Measurements from ENCODE around the gene MANF. TPM values are rescaled to one million over a fixed set of nuclear protein-coding genes. Genes with fewer than 3 reads are reported as not detected.

The MANF gene
- total and polyA plus RNA-seq, 2 of the 13 experiments (the other 11 are each of a cell fraction or from before 2014, with no cell fraction given), result 55.4 to 269 TPM

- CTCF ChIA-PET (ENCODE audit: low intra/inter-chr PET ratio, low total read pairs), result interaction anchor here (1.1 kb wide), 2 partner anchors 43 to 290 kb away, joined by 3 read pairs; no protein-coding TSS in a partner anchor
- TF ChIP-seq PHF8 (CRISPR knock-in tag; IDR thresholded peaks at IDR 0.05) (peak; percentile 14; the same call in 1 of the 2 replicates), ZNF850 (CRISPR knock-in tag; conservative IDR thresholded peaks at IDR 0.05) (no peak), ZBTB46 (CRISPR knock-in tag; IDR thresholded peaks at IDR 0.05; ENCODE audit: borderline replicate concordance) (no peak), SMARCC2 (IDR thresholded peaks at IDR 0.05) (no peak), NFAT5 (CRISPR knock-in tag; IDR thresholded peaks at IDR 0.05) (no peak), ZC3H13 (CRISPR knock-in tag; IDR thresholded peaks at IDR 0.05) (peak; percentile 40), NCOA2 (CRISPR knock-in tag; IDR thresholded peaks at IDR 0.05) (no peak), POGZ (CRISPR knock-in tag; IDR thresholded peaks at IDR 0.05) (no peak), ZXDC (CRISPR knock-in tag; IDR thresholded peaks at IDR 0.05) (no peak), TAF15 (IDR thresholded peaks at IDR 0.05; ENCODE audit: low read depth, low read length, poor library complexity, severe bottlenecking) (no peak), GLI4 (CRISPR knock-in tag; IDR thresholded peaks at IDR 0.05; ENCODE audit: borderline replicate concordance) (no peak), ZNF761 (CRISPR knock-in tag; conservative IDR thresholded peaks at IDR 0.05) (no peak), ZNF619 (CRISPR knock-in tag; IDR thresholded peaks at IDR 0.05) (no peak), MAFG (CRISPR knock-in tag; IDR thresholded peaks at IDR 0.05) (0 out of 2 replicates have a peak, but pooled peaks have one; percentile 9)
Measured at GRCh38 chr3:51391566-51392354, 6.7 kb downstream of the MANF start.

More at GRCh38 chr3:51391566-51392354, 6.7 kb downstream of the MANF start:
- H2AFZ ChIP-seq (ENCODE audit: low read length), result no peak overlapping the region
- no TSS peak for BruUV-seq (replicated peaks)
- WGBS (ENCODE audit: low lambda C conversion rate), result 88% methylated on average over 34 of the region's 115 CpGs
- peaks cover 22% of the 10 kb centered on the region for H4K20me1 ChIP-seq (ENCODE audit: insufficient read depth, low read length)
- H3K36me3 ChIP-seq (replicated peaks in 1 of 2; ENCODE audit: control insufficient read depth in 1 of 2, insufficient read depth in 2 of 2, low read length in 2 of 2), result peaks cover 18 to 55% of the 10 kb centered on the region in 2 experiments
- H3K9ac ChIP-seq (ENCODE audit: insufficient read depth, low read depth, low read length), result peak overlapping the region; percentile 91
- peak overlapping the region; percentile 68 to 89 (median 87) for H3K4me3 ChIP-seq (replicated peaks in 1 of 3; ENCODE audit: insufficient read depth in 1 of 3, low read depth in 2 of 3, low read length in 3 of 3)
- peak overlapping the region; percentile 64 for H3K27ac ChIP-seq (ENCODE audit: extremely low read length, insufficient read depth, low read length)
- H3K9me3 ChIP-seq (ENCODE audit: low read length), result no peaks in the 10 kb centered on the region
- no peaks in the 10 kb centered on the region for H3K27me3 ChIP-seq (ENCODE audit: control insufficient read depth in 1 of 2, insufficient read depth in 2 of 2, low read length in 2 of 2)
- intact Hi-C loops (cut with micrococcal nuclease; ENCODE audit: unreplicated experiment) (loop anchor here (2.0 kb wide), 1 partner anchor 43 kb away; no protein-coding TSS in a partner anchor), in situ Hi-C loops (cut with HindIII; ENCODE audit: extremely low pct_ligation_motif_present, low pct_unique_long_range_greater_than_20kb) (no loop called here)
- peak overlapping the region; percentile 74 for H3K4me2 ChIP-seq (ENCODE audit: low read depth, low read length)
- no peak for ATAC-seq
- POLR2A ChIA-PET, result no interaction called here
- FAIRE-seq, result no peak
- DNase-seq (ENCODE audit: low spot score), result no peak
- H3K79me2 ChIP-seq (ENCODE audit: insufficient read depth, low read length), result peaks cover 50% of the 10 kb centered on the region
- H3K4me1 ChIP-seq (ENCODE audit: insufficient read depth, low read length), result peaks cover 68% of the 10 kb centered on the region

Data from HepG2 (cell line).